Measurements from ENCODE around the gene ALAD.

Gene ALAD

DNA sequence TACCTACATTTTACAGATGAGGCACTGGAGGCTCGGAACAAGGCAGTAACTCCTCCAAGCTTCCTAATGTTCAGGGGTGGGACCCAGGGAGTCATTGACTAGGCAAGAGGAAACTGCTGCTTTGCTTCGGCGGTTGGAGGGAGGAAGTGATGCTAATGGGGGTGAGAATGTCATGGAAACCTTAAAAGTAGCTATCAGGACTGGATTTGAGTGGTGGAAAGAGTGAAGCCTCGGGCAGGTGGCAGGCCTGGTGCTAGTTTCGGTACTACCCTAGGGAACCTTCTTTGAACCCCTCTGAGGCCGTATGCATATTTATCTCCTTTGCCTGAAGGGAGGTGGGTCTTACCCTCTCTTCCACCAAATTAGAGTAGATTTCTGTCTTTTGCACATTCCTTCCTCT lies 50.1 kb downstream of the ALAD start:
- FAIRE-seq (peak; percentile 85), DNase-seq (ENCODE audit: extremely low spot score, insufficient read length, low read depth) (no peak)

DNA sequence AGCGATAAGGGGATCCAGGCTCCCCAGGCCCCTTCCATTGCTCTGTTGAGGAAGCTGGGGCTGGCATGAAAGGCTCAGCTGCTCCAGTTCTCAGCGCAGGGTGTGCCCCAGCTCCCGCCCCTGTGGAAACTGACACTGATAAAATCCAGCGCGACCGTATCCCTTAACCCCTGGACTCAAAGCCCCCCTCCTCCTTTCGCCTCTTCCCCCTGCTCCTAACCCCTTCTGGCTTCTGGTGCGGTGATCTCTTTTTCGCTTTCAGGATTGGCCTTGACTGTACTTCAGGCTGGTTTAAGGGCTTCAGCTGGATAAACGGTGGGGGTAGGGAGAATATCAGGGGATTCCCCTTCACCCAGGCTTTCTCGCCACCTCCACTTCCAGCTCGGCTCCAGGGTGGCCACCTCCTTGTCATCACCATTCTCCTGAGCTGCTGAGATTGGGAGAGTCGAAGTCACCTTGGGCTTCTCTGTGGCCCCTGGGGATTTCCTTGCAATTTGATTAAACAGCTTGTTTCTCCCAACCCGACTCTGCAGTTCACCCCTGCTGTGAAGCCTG lies 50.9 kb downstream of the ALAD start:
- FAIRE-seq (peak; percentile 72), DNase-seq (ENCODE audit: extremely low spot score, insufficient read length, low read depth) (no peak)

DNA sequence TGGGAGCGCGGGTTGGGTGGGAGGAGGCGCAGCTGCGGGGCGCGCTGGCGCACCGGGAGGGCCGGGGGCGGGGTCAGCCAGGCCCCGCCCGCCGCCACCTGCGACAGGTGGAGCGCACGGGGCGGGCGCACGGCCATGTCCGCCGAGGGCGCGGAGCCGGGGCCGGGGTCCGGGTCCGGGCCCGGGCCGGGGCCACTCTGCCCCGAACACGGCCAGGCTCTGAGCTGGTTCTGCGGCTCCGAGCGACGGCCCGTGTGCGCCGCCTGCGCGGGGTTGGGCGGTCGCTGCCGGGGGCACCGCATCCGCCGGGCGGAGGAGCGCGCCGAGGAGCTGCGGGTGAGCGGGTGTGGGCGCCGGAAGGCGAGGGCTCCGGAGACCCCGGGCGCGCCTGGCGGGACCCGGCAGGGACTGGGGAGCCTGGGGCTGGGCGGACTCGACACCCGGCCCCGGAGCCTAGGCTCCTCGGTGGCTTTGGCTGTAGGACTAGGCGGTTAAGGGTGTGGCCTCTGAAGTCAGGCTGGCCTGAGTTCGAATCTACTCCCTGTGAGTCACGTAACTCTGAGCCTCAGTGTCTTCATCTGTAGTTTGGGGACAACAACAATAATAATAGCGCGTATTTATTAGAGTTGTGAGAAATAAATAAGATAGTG lies 51.5 kb downstream of the ALAD start, which contains the start of gene BSPRY:
TSS of gene BSPRY (plus strand) at position 97 of the 650 bp plus-strand sequence. CDS start at position 136, 39 bp downstream.
- no peak for DNase-seq (ENCODE audit: extremely low spot score, insufficient read length, low read depth)
- FAIRE-seq, result peak; percentile 15

DNA sequence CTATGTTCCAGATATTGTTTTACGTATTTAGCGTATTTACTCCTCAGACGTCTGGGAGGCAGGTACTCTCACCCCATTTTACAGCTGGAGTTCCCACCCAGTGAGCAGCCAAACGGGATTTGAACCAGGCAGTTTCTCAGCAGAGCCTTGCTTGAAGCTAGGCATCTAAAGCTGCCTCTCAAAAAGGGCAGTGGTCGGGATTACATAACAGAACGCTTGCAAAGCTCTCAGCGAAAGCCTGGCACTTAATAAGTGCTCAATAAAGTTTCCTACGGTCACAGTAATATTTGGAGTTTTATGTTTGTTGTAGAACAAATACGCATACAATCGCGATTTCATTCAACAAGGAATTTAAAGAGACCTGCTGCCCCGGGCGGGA lies 52.0 kb downstream of the ALAD start:
- FAIRE-seq (no peak), DNase-seq (ENCODE audit: extremely low spot score, insufficient read length, low read depth) (no peak)

DNA sequence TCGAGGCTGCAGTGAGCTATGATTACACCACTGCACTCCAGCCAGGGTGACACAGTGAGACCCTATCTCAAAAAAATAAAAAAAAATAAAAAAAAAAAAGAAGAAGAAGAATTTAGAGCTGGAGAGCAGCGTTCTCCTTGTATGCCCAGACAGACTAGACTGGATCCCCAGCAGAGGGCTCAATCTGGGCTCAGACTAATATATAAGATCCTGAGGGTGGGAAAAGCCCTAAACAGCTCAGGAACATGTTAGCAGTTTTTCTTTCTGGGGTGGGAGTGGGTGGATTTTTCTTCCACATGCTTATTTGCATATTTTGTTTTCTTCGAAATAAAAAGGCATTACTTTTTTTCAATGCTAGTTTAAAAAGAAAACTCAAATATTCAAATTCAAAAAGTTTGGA lies 52.6 kb downstream of the ALAD start:
- no peak for FAIRE-seq
- DNase-seq (ENCODE audit: extremely low spot score, insufficient read length, low read depth), result no peak

DNA sequence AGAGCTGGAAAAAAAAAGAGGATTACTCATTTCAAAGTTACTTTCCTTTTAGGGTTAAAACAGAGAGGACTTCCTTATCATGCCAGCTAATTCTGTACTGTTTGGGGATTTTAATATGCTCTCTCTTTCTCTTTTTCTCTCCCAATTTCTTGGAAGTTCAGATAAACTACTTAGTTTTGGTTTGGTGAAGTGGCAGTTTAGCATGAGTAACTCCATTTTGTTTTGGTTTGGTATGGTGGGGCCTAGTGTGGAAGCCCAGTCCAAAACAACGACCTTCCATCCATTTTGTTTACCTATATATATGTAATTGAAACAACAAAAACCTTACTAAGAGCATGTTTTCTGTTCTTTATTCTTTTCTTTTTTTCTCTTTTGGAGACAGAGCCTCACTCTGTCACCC lies 55.4 kb downstream of the ALAD start:
- FAIRE-seq (no peak), DNase-seq (ENCODE audit: extremely low spot score, insufficient read length, low read depth) (no peak)

DNA sequence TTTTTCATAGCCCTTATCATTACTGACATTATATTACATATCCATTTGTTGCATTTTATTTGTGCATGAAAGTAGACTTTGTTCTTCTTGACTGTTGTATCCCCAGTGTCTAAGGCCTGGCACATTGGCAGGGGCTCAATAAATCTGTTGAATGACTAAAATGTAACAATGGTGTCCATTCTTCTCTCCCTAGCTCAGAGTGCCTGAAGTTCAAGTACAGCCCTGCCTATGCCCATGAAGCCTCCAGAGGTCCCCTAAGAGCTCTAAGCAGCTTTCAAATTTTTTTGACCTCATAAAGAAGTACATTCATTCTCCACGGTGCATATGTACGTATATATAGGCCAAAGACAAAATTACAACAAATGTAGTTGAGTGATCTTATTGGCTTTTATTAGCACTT lies 55.9 kb downstream of the ALAD start:
- no peak for DNase-seq (ENCODE audit: extremely low spot score, insufficient read length, low read depth)
- no peak for FAIRE-seq

DNA sequence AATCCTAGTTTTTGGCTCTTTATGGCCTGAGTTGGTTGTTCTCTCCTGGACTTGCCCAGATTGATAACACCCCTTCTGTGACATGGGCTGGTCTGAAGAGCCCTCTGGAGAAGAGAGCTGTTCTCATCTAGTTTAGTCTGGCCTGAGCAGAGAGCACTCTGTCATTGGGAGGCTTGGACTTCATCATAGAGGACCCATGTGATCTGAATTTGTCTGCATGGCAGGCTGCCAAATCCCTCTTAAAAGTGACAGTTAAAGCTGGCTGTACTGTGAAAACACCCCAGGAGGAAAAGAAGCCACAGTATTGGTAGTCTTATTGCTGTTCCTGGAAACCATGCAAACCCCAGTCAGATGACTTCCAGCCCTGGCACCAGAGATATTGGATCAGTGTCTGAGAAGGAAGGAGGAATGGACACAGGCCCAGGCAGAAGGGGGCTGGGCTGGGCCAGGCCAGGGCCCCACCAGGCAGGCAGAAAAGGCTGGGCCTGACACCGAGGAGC lies 57.3 kb downstream of the ALAD start:
- DNase-seq (ENCODE audit: extremely low spot score, insufficient read length, low read depth) (no peak), FAIRE-seq (no peak)

DNA sequence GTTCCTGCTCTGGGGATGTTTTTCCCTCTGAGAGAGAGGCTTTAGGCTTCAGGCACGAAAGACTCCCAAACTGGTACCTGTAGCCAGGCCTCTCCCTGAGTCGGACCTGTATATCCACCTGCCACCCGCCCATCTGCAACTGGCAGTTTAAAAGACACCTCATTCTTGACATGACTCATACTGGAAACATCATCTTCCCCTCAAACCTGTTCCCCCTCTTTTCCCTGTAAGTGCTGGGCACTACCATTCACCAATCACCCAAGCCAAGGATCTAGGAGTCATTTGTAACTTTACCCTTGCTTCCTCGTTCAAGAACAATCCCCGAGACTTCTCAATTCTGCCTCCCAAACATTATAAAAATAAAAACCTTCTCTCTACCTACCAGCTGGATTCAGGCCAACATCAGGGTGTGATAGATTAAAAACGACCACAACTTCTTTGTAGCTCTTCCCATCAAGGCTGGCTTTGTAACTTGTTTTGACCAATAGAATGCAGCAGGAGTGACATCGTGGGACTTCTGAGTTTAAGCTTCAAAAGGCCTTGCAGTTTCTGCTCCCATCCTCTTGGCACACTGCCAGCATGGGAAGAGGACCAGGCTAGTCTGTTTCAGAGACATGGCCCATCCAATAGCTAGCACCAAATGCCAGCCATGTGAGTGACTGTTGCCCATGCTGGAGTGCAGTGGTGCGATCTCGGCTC lies 59.2 kb downstream of the ALAD start:
- DNase-seq (ENCODE audit: extremely low spot score, insufficient read length, low read depth), result no peak
- FAIRE-seq, result no peak

DNA sequence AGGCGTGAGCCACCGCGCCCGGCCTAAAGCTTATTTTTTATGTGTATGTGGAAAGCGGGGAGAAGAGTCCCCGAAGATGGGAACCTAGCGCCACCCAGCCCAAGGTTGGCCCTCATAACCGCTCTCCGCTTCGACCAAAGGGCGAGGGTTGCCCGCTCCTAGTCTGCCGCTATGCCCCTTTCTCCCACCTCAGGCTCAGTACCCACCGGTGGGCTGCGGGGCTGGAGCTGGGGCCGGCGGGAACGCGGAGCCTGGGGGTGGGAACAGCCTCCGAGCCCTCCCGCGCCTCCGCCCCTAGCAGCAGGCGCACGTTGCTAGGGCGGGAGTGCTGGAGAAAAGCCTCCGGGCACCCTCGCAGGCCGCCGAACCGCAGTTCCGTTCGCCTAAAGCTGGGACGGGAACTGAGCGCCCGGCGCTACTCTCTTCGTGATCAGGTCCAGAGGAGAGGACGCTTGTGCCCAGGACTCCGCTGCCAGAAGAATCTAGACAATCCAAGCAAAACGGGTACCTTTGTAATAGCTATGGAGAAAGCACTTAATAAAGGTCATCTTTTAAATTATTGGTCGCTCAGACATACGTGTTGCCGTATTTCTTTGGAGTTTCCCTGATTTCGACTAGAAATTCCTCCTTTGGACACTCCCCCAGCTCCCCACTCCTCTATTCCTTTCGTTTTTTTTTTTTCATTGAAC lies 60.9 kb downstream of the ALAD start, which contains the start of gene WDR31:
TSS of gene WDR31 (minus strand) at position 265 of the 689 bp plus-strand sequence. CDS start 8,253 bp downstream, outside the sequence.
- DNase-seq (ENCODE audit: extremely low spot score, insufficient read length, low read depth) (peak; percentile 86), FAIRE-seq (peak; percentile 79)

DNA sequence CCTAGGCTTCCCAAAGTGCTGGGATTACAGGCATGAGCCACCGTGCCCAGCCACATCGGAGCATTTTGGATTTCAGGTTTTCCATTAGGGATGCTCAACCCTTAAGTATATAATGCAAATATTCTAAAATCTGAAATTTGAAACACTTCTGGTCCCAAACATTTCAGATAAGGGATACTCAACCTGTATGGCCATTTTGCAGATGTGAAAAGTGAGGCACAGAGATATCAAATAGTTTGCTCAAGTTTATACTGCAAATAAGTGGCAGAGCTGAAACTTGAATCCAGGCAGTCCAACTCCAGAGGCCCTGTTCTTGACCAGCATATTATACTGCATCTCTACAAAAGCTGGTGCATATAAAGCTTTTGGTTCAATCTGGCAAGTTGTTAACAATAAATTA lies 63.4 kb downstream of the ALAD start:
- no peak for FAIRE-seq
- no peak for DNase-seq (ENCODE audit: extremely low spot score, insufficient read length, low read depth)
